GM21528 (cell line): ENCODE measurements around the gene CAPN7.

Source experiments
- ATAC-seq: cut with Tn5 transposase; IDR thresholded peaks from one replicate; pipeline ENCODE4 v1.9.1; 2021; ENCODE audit warnings: mild to moderate bottlenecking, moderate library complexity; ENCODE audit not compliant: unreplicated experiment, low FRiP score

The CAPN7 gene

GRCh38 chr3:15271785-15272381 is 65.8 kb downstream of the CAPN7 start:
- ATAC-seq, result peak; percentile 68

DNA sequence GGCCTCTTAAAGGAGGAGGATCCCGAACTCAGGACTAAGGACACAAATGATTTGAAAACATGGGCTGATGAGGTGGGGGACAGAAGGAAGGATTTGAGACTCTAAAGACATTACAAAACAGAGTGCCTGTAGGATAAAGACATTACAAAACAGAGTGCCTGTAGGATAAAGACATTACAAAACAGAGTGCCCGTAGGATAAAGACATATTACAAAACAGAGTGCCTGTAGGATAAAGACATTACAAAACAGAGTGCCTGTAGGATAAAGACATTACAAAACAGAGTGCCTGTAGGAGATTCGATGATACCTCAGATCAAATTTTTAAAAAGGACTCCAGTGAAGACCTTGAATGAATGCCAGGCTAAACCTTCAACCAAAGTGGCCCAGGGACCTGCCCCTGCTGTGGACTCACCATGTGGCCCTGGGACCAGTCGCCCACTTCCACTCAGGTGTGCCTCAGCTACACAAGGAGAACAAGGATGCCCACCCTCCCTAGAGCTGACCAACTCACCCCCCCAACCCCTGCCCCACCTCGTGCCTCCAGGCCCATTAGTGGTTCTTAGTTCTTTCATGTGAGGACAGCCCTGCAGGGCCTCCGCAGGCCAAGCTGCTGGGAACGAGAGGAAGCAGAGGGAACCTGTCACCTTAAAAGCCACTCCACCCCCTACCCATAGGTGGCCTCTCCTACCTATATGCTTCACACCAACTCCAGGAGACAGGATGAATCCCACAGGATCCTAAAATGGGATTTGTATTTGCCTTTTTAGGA is 66.6 kb downstream of the CAPN7 start:
- ATAC-seq, result no peak

DNA sequence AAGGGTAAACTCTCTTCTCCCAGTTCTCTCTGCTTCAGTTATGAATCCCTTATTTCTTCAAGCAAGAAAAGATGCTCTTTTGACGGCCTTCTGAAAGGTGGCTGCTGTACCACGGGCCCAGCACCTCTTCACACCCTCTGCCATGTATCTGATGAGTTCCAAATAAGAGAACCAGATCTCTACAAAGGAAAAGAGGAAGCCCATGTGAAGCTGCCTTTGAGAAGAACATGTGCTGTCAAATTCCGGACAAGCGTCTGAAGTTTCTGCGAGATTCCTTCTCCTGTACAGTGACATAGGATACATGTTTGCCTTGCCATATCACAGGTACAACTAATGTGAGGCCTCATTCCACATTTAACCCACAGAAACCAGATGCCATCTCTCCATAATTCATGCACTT is 67.2 kb downstream of the CAPN7 start:
- no peak for ATAC-seq

DNA sequence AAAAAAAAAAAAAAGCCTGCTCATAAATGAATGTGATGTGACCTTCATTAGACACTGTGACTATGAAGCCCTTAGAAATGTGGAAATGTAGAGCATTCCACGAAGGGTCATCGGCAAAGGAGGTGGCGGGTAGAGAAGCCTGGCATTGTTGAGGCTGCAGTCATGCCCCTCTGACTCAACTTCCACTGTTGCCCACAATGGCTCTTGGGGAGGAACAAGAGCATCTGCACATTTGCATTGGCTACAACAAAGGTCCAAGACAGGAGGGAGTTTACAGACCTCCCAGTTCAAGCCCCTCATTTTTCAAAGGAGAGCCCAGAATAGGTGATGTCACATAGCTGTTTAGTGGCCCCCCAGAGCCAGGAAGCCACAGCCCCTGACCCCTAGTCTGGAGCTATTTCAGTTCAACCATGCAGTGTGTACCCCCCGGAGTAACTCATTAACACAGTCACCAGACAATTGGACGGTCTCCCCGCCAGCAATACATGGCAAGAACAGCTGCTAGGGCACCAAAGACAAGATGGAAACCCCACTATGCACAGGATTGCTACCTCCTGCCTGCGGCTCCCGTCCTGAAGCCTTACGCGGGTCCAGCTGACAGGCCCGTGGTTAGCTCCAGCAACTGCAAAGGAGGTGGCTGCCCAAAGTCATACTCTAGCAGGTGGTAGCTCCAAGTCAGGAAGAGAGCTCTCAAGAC is 70.1 kb downstream of the CAPN7 start:
- no peak for ATAC-seq

DNA sequence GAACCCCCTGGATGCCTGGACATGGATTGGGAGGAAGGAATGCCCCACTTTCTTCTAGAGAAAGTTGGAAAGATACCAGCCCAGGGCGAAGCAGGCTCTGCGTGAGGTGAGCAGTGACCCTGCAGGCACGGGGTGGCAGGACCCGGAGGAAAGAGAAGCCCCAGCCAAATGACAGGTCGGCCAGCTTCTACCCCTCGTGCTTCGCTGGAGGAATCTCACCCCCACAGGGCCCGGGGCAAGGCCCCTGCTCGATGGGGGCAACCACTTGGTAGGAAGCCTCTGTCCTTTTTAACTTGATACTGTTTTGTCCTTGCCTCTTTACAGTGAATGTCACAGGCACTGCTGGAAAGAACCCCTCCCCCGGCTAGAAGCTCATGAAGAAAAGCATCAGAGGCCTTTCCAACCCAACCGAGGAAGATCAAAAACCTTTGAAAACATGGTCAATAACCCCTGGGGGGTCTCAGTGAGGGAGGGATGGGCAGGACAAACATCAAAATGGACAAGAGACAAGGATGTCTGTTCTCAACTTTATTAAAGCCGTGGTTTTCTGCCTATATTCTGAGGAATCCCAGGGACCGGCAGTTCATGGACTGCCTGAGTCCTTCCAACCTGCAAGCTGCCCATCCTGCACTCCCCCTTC is 71.9 kb downstream of the CAPN7 start:
- ATAC-seq, result no peak

- no peak for ATAC-seq
Measured at GRCh38 chr3:15279205-15279604, 73.2 kb downstream of the CAPN7 start.

- ATAC-seq, result no peak
Measured at GRCh38 chr3:15279671-15280402, 73.8 kb downstream of the CAPN7 start.

DNA sequence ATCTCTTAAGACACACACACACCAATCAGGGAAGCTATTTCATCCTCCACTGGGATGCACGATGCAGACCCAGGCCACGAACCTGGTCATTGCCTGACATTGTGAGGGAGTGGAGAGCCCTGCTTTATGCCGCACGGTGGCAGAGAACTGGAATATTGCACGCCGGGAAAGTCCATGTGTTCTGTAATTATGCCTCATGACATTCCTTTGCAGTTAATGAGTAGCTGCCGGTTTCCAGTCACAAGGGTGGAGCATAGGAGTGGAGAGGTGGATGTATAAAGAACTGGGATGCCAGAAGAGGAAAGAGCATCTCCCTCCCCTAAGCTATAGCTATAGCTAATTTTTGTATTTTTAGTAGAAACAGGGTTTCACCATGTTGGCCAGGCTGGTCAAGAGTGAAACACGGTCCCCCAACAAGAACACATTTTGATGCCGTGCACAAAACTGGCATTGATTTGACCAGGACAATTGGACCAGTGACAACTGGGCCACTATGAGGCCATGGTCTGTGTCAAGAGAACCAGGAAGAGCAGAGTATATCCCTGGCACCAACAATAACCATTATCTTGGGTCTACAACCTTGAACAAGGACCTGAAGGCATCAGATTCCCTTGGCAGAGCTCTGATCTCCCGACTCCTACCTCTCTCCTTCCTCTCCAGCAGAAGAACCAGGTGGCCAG is 74.9 kb downstream of the CAPN7 start:
- no peak for ATAC-seq

GRCh38 chr3:15281817-15282216 is 75.8 kb downstream of the CAPN7 start:
- no peak for ATAC-seq

DNA sequence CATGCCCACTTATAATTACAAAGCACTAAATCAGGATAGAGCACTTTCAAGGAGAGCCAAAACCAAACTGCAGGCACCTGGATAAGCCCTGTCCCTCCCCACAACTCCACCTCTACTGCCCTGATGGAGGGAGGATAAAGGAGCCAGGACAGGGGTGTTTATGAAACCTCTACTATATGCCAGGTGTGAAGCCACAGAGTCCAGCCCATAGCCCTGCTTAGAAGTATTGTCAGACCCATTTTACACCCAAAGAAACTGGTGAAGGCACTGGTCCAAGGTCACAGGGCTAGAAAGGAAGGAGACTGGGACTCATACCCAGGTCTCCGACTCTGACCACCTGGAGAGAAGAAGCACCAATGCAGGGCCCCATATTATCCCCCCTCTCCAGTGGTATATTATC is 77.7 kb downstream of the CAPN7 start:
- no peak for ATAC-seq

DNA sequence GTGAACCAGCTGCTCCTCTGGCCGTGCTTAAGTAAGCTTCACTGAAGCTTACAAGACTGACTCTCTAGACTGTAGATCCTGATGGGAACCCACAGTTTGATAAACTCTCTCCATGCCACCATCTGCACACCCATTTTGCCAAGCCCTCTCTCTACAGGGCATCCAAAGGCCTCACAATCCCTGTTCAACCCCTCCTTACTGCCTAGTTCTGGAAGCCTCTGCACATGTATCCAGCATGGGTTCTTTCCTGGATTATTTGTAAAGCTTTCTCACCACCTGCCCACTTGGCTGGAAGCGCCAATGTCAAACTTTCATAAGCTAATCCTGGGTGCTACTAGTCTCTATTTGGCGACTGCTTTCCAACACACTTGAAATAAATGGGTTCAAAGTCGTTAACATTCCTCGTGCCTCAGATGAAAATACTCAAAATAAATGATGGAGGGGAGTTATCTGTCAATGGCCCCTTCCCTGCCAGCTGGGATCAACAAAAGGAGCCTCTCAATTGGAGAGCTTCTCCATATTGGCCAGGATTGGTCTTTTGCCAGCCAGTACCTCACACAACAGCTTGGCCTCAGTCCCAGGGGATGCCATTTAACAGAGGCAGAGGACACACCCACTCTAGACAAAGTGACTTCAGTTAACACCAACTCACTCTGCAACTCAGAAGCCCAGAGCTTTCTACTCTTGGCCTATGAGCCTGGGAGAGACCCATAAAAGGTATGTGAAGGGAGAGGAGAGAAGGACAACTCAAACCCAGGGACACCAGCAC is 78.3 kb downstream of the CAPN7 start:
- no peak for ATAC-seq

- no peak for ATAC-seq
Measured at GRCh38 chr3:15286022-15286421, 80.0 kb downstream of the CAPN7 start.

DNA sequence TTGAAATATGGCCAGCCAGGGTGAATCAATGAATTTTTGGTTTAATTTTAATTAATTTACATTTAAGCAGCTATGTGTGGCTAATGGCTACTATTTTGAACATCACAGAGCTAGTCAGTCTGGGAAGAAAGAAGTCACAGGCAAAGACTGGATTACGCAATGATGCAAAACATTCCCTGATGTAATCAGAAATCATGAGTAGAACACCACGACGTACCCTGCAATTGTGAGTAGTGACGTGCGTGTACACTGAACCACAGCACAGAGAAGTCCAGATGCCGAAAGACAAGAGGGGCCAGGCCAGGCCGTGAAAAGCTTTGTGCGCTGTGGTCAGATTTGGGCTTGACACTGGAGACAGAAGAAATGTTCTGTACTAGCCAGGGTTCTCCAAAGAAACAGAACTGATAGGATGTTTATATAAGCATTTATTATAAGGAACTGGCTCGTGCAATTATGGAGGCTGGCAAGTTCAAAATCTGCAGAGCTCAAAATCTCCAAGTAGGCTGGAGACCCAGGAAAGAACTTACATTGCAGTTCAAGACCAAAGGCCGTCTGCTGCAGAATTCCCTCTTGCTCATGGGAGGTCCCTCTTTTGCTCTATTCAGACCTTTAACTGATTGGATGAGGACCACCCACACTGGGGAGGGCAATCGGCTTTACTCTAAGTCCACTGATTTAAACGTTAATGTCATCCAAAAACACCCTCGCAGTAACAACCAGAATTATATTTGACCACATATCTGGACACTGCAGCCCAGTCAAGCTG is 81.7 kb downstream of the CAPN7 start:
- ATAC-seq, result no peak

DNA sequence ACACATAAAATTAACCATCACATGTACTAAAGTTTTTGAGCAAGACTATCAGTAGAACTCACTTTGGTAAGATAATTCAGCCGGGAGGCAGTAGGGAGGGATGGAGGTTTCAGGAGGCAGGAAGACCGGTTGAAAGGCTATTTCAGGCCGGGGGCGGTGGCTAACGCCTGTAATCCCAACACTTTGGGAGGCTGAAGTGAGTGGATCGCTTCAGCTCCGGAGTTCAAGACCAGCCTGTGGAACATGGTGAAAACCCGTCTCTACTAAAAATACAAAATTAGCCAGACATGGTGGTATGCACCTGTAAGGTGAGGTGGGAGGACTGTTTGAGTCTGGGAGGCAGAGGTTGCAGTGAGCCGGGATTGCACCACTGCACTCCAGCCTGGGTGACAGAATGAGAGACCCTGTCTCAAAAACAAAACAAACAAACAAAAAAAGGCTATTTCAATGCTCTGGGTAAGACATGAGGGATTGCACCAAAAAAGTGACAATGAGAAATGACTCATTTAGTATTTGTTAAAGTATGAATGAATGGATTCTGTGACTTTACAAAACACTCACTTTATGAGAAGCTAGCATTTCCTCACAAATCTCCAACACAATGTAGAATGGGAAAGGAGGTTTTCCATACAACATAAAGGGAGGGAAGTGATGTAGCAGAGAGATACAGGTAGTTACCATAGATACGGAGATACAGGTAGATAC is 82.4 kb downstream of the CAPN7 start:
- no peak for ATAC-seq

- ATAC-seq, result no peak
Measured at GRCh38 chr3:15289661-15290060, 83.6 kb downstream of the CAPN7 start.

- ATAC-seq, result no peak
Measured at GRCh38 chr3:15290736-15291135, 84.7 kb downstream of the CAPN7 start.

DNA sequence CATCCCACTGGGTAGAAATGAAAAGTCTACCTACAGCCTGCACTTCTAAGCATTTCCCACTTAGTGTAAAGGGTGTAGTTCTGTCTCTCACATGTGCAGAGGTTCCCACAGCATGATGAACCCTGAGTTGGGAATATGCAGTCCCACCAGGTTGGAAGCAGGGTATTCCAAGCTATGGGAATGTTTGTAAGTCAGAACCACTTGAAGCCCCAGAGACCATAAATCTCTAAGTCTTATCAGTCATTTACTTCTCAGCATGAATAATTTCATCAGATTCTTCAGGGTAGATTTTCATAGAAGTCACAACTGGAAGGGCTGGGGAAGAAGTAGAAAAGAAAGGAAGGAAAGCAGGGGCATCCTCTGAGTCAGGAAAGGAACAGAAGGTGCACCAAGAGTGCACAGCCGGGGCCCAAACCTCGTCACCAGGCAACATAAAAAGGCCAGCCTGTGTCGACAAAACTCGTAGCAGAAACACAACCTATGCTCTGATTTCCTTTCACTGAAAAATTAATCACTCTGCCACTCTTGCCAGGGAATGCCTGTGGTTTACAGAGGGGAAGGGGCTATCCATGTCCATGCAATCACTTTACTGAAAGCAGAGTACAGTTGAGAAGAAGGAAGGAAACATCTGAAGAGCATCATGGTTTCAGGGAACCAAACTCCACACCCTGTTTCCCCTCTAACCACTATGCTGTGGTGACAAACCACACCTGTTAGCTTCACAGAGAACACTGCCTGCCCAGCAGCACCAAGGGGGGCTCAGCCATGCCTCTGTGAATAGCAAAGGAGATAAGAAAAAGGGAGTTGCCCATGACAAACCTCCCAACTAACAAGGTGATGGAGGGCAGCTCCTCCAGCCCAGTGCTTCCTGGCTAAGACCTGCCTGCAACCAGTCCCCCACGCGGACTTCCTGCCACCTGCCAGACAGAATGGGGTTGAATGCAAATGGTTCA is 85.8 kb downstream of the CAPN7 start:
- peak; percentile 89 for ATAC-seq
